ENCODE results near the gene RTN4RL1.

GRCh38 chr17:2054262-2054511, 29.1 kb upstream of the RTN4RL1 start:
- no peak for TF ChIP-seq ZNF23 (CRISPR knock-in tag; IDR thresholded peaks at IDR 0.05)
- TF ChIP-seq, protein P1, sequence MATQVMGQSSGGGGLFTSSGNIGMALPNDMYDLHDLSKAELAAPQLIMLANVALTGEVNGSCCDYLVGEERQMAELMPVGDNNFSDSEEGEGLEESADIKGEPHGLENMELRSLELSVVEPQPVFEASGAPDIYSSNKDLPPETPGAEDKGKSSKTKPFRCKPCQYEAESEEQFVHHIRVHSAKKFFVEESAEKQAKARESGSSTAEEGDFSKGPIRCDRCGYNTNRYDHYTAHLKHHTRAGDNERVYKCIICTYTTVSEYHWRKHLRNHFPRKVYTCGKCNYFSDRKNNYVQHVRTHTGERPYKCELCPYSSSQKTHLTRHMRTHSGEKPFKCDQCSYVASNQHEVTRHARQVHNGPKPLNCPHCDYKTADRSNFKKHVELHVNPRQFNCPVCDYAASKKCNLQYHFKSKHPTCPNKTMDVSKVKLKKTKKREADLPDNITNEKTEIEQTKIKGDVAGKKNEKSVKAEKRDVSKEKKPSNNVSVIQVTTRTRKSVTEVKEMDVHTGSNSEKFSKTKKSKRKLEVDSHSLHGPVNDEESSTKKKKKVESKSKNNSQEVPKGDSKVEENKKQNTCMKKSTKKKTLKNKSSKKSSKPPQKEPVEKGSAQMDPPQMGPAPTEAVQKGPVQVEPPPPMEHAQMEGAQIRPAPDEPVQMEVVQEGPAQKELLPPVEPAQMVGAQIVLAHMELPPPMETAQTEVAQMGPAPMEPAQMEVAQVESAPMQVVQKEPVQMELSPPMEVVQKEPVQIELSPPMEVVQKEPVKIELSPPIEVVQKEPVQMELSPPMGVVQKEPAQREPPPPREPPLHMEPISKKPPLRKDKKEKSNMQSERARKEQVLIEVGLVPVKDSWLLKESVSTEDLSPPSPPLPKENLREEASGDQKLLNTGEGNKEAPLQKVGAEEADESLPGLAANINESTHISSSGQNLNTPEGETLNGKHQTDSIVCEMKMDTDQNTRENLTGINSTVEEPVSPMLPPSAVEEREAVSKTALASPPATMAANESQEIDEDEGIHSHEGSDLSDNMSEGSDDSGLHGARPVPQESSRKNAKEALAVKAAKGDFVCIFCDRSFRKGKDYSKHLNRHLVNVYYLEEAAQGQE (IDR thresholded peaks at IDR 0.05; ENCODE audit: borderline replicate concordance): 0 out of 2 replicates have a peak, but pooled peaks have one; percentile 9
- TF ChIP-seq, protein P1 (CRISPR knock-in tag; IDR thresholded peaks at IDR 0.05; ENCODE audit: low read depth): no peak
- TF ChIP-seq, protein P2, sequence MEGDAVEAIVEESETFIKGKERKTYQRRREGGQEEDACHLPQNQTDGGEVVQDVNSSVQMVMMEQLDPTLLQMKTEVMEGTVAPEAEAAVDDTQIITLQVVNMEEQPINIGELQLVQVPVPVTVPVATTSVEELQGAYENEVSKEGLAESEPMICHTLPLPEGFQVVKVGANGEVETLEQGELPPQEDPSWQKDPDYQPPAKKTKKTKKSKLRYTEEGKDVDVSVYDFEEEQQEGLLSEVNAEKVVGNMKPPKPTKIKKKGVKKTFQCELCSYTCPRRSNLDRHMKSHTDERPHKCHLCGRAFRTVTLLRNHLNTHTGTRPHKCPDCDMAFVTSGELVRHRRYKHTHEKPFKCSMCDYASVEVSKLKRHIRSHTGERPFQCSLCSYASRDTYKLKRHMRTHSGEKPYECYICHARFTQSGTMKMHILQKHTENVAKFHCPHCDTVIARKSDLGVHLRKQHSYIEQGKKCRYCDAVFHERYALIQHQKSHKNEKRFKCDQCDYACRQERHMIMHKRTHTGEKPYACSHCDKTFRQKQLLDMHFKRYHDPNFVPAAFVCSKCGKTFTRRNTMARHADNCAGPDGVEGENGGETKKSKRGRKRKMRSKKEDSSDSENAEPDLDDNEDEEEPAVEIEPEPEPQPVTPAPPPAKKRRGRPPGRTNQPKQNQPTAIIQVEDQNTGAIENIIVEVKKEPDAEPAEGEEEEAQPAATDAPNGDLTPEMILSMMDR (IDR thresholded peaks at IDR 0.05 in 2 of 3, conservative IDR thresholded peaks at IDR 0.05 in 1 of 3; ENCODE audit: insufficient read depth in 2 of 3, low read depth in 1 of 3, low read length in 3 of 3): no peak
